Activated naive CD4-positive, alpha-beta T cell treated with anti-CD3 and anti-CD28 coated beads, Interleukin-2, amount 50 U/mL, for 24 hours (primary cell): ENCODE results near the gene ANGPTL2.

Experiments used
- H3K27ac Mint-ChIP-seq: one replicate; pipeline ENCODE4 v1.8.0; 2021; ENCODE audit warnings: mild to moderate bottlenecking, mixed read lengths
- H3K27me3 Mint-ChIP-seq: one replicate; pipeline ENCODE4 v1.8.0; 2021; ENCODE audit warnings: mixed read lengths
- H3K36me3 Mint-ChIP-seq: one replicate; pipeline ENCODE4 v1.8.0; 2021; ENCODE audit warnings: mixed read lengths
- H3K4me1 Mint-ChIP-seq: one replicate; pipeline ENCODE4 v1.8.0; 2021; ENCODE audit warnings: mixed read lengths
- H3K4me3 Mint-ChIP-seq: one replicate; pipeline ENCODE4 v1.8.0; 2021; ENCODE audit warnings: mild to moderate bottlenecking, mixed read lengths
- H3K9me3 Mint-ChIP-seq: one replicate; pipeline ENCODE4 v1.8.0; 2021; ENCODE audit warnings: mixed read lengths

ANGPTL2 gene

GRCh38 chr9:127051881-127052595, 70.4 kb downstream of the ANGPTL2 start:
- no peaks in the 10 kb centered on the region for H3K9me3 Mint-ChIP-seq
- H3K36me3 Mint-ChIP-seq = no peaks in the 10 kb centered on the region
- H3K4me3 Mint-ChIP-seq = no peak overlapping the region
- H3K4me1 Mint-ChIP-seq = peaks cover 20% of the 10 kb centered on the region
- no peaks in the 10 kb centered on the region for H3K27me3 Mint-ChIP-seq
- no peak overlapping the region for H3K27ac Mint-ChIP-seq

GRCh38 chr9:127050591-127051001, 71.8 kb downstream of the ANGPTL2 start:
- no peaks in the 10 kb centered on the region for H3K27me3 Mint-ChIP-seq
- no peak overlapping the region for H3K4me3 Mint-ChIP-seq
- H3K9me3 Mint-ChIP-seq = no peaks in the 10 kb centered on the region
- no peaks in the 10 kb centered on the region for H3K36me3 Mint-ChIP-seq
- H3K4me1 Mint-ChIP-seq = peaks cover 20% of the 10 kb centered on the region
- H3K27ac Mint-ChIP-seq = no peak overlapping the region

- no peaks in the 10 kb centered on the region for H3K9me3 Mint-ChIP-seq
- H3K4me1 Mint-ChIP-seq = peaks cover 20% of the 10 kb centered on the region
- H3K36me3 Mint-ChIP-seq = no peaks in the 10 kb centered on the region
- no peaks in the 10 kb centered on the region for H3K27me3 Mint-ChIP-seq
- H3K4me3 Mint-ChIP-seq = no peak overlapping the region
- no peak overlapping the region for H3K27ac Mint-ChIP-seq
These were observed 72.3 kb downstream of the ANGPTL2 start for GRCh38 chr9:127050152-127050551.

- H3K4me3 Mint-ChIP-seq = no peak overlapping the region
- H3K27ac Mint-ChIP-seq = no peak overlapping the region
- no peaks in the 10 kb centered on the region for H3K36me3 Mint-ChIP-seq
These were observed 72.9 kb downstream of the ANGPTL2 start for GRCh38 chr9:127049581-127049980.

GRCh38 chr9:127049044-127049443, 73.4 kb downstream of the ANGPTL2 start:
- Mint-ChIP-seq H3K36me3 (no peaks in the 10 kb centered on the region), H3K4me3 (peak overlapping the region; percentile 6), H3K4me1 (peaks cover 20% of the 10 kb centered on the region), H3K27me3 (no peaks in the 10 kb centered on the region), H3K27ac (no peak overlapping the region), H3K9me3 (no peaks in the 10 kb centered on the region)

More at GRCh38 chr9:127049581-127049980, 72.9 kb downstream of the ANGPTL2 start:
- Mint-ChIP-seq H3K9me3 (no peaks in the 10 kb centered on the region), H3K4me1 (peaks cover 20% of the 10 kb centered on the region), H3K27me3 (no peaks in the 10 kb centered on the region)

- Mint-ChIP-seq H3K27me3 (no peaks in the 10 kb centered on the region), H3K36me3 (peaks cover 1% of the 10 kb centered on the region), H3K4me1 (peaks cover 20% of the 10 kb centered on the region), H3K9me3 (no peaks in the 10 kb centered on the region), H3K27ac (no peak overlapping the region), H3K4me3 (no peak overlapping the region)
These were observed 74.5 kb downstream of the ANGPTL2 start for GRCh38 chr9:127047971-127048370.

- H3K27me3 Mint-ChIP-seq = no peaks in the 10 kb centered on the region
- peaks cover 20% of the 10 kb centered on the region for H3K4me1 Mint-ChIP-seq
- no peak overlapping the region for H3K4me3 Mint-ChIP-seq
- no peaks in the 10 kb centered on the region for H3K9me3 Mint-ChIP-seq
- no peak overlapping the region for H3K27ac Mint-ChIP-seq
- peaks cover 3% of the 10 kb centered on the region for H3K36me3 Mint-ChIP-seq
These were observed 77.3 kb downstream of the ANGPTL2 start for GRCh38 chr9:127045148-127045547.

- H3K4me3 Mint-ChIP-seq = no peak overlapping the region
- H3K9me3 Mint-ChIP-seq = no peaks in the 10 kb centered on the region
- H3K4me1 Mint-ChIP-seq = no peaks in the 10 kb centered on the region
- no peaks in the 10 kb centered on the region for H3K27me3 Mint-ChIP-seq
- no peak overlapping the region for H3K27ac Mint-ChIP-seq
- peaks cover 6% of the 10 kb centered on the region for H3K36me3 Mint-ChIP-seq
These were observed 82.9 kb downstream of the ANGPTL2 start for GRCh38 chr9:127039492-127039891.

GRCh38 chr9:127038531-127038930, 83.9 kb downstream of the ANGPTL2 start:
- Mint-ChIP-seq H3K4me3 (no peak overlapping the region), H3K36me3 (peaks cover 6% of the 10 kb centered on the region), H3K27ac (no peak overlapping the region), H3K9me3 (no peaks in the 10 kb centered on the region), H3K27me3 (no peaks in the 10 kb centered on the region), H3K4me1 (no peaks in the 10 kb centered on the region)
